Adrenal gland (tissue), 12 donors: ENCODE data around the gene PRKCH. TPM values are rescaled to one million over a fixed set of nuclear protein-coding genes. Genes with fewer than 3 reads are reported as not detected.

ENCODE experiments used
- DNase-seq, 7 donors: peaks; one replicate each; pipeline ENCODE4 v3.0.0-alpha.2; 2019 to 2020
- H3K27ac ChIP-seq, 5 donors: fragments of 200-600 bp; sonication (generic) in 4 of 5; 1 replicate in 3 of 5; 2 replicates in 2 of 5; pipeline versions ENCODE4 v1.5.1 to v1.8.0; 2016 to 2020; ENCODE audit warnings: mild to moderate bottlenecking in 1 of 5
- H3K27me3 ChIP-seq: fragments of 200-600 bp; 2 replicates; pipeline ENCODE4 v1.8.0; 2021
- H3K36me3 ChIP-seq, 2 donors: fragments of 200-600 bp; replicated peaks in 1 of 2; 1 replicate in 1 of 2; 2 replicates in 1 of 2; pipeline versions ENCODE4 v1.5.1 to v1.8.0; 2018 to 2022
- H3K4me1 ChIP-seq, 2 donors: fragments of 200-600 bp; replicated peaks in 1 of 2; 1 replicate in 1 of 2; 2 replicates in 1 of 2; pipeline versions ENCODE4 v1.5.1 to v1.8.0; 2018 to 2021
- H3K4me3 ChIP-seq, 4 donors: fragments of 200-600 bp; sonication (generic) in 3 of 4; one replicate each; pipeline ENCODE4 v1.5.1; 2016 to 2018
- H3K9me3 ChIP-seq, 3 donors: fragments of 200-600 bp; sonication (generic) in 1 of 3; replicated peaks in 1 of 3; 1 replicate in 2 of 3; 2 replicates in 1 of 3; pipeline versions ENCODE4 v1.5.1 to v1.8.0; 2016 to 2021
- CTCF ChIP-seq, 6 experiments: fragments of 450-650 bp in 4 of 6; fragments of 200-600 bp in 2 of 6; sonication (generic) in 1 of 6; IDR thresholded peaks; 1 replicate in 5 of 6; 2 replicates in 1 of 6; pipeline versions ENCODE4 v1.5.1 to v1.8.0; 2016 to 2021; ENCODE audit warnings: antibody characterized with exemption in 6 of 6, mild to moderate bottlenecking in 2 of 6, moderate library complexity in 1 of 6
- POLR2A ChIP-seq, 2 donors: fragments of 450-650 bp; IDR thresholded peaks; one replicate each; pipeline ENCODE4 v1.6.1; 2017; ENCODE audit warnings: antibody characterized with exemption in 2 of 2, mild to moderate bottlenecking in 2 of 2, moderate library complexity in 1 of 2
- WGBS, 4 donors: extraction: QIAGEN DNeasy Blood & Tissue Kit in 2 of 4; methylation state at CpG; one replicate each; pipeline versions ENCODE4 v1.1.5 to v1.1.7; 2013 to 2017; 5-methylcytosine and 5-hydroxymethylcytosine counted together
- intact Hi-C, 2 donors: fragments of 100-400 bp; cut with DNase I; formaldehyde crosslinking; loops; one replicate each; pipeline versions ENCODE4 v1.14.1 to v1.15.0; 2022 to 2023
- polyA plus RNA-seq, 3 donors: library from polyadenylated mRNA; stranded (reverse); fragments of 200-250 nt in 2 of 3; fragments of 350-450 nt in 1 of 3; fragmentation: Illumina TruSeq in 1 of 3; extraction: RNeasy Lipid Tissue Mini Kit (QIAGEN cat#74804) in 1 of 3; gene quantifications; one replicate each; pipeline ENCODE4 v1.2.3, GENCODE V29; 2013 to 2014
- total RNA-seq, 9 donors: library from RNA; depleted of rRNA in 4 of 9; stranded (reverse); fragments of >200 nt in 4 of 9; fragments of 120-200 nt in 1 of 9; fragmentation: NEBNext Ultra II Directional in 1 of 9; extraction: Animal tissue kit (Norgen Biotek cat#: 25700) in 1 of 9; gene quantifications; one replicate each; pipeline versions ENCODE4 v1.1.0 to v1.2.4, GENCODE V29; 2013 to 2023
- donor health status: healthy with polysubstance abuse.
- donor health status: Bipolar disorder and iron deficiency.
- donor health status: DM: yes; HTN: yes; CAD: no.
- donor health status: DM: no; HTN: no; CAD: no.
- donor health status: DM: no; HTN: no; CAD: no.
- donor health status: DM: yes; HTN: yes; CAD: no.

Gene PRKCH
- total and polyA plus RNA-seq, 12 donors = 7.8 to 28.1 (median 17.0) TPM

GRCh38 chr14:61562321-61563161, 241.2 kb downstream of the PRKCH start:
- DNase-seq = peak; percentile 80 to 94 (median 90)
- H3K9me3 ChIP-seq = no peaks in the 10 kb centered on the region
- peaks cover 39 to 62% of the 10 kb centered on the region in 2 donors for H3K4me1 ChIP-seq
- H3K4me3 ChIP-seq = no peak overlapping the region
- WGBS, 4 donors = 21 to 52% (median 44%) methylated on average over 3 to 7 of the region's 7 CpGs
- TF ChIP-seq POLR2A (IDR thresholded peaks at IDR 0.05) (peak in 1 of 2 donors; percentile 66), CTCF (IDR thresholded peaks at IDR 0.05) (peak in 1 of 6 experiments; percentile 6)
- H3K27me3 ChIP-seq = no peaks in the 10 kb centered on the region
- peak overlapping the region; percentile 84 to 97 (median 95) for H3K27ac ChIP-seq
- no peaks in the 10 kb centered on the region for H3K36me3 ChIP-seq
- intact Hi-C loops = no loop called here

- H3K4me3 ChIP-seq = no peak overlapping the region
- TF ChIP-seq POLR2A (IDR thresholded peaks at IDR 0.05) = no peak
- no peak for TF ChIP-seq CTCF (IDR thresholded peaks at IDR 0.05)
- no peaks in the 10 kb centered on the region for H3K27me3 ChIP-seq
- H3K27ac ChIP-seq = peak overlapping the region; percentile 39 to 97 (median 94)
- no peaks in the 10 kb centered on the region for H3K9me3 ChIP-seq
- intact Hi-C loops = no loop called here
- WGBS, 4 donors = 40 to 72% (median 48%) methylated on average over 7 of the region's 7 CpGs
- H3K4me1 ChIP-seq = peaks cover 39 to 62% of the 10 kb centered on the region in 2 donors
- DNase-seq = no peak
- H3K36me3 ChIP-seq = no peaks in the 10 kb centered on the region
These were observed 241.8 kb downstream of the PRKCH start for GRCh38 chr14:61563162-61563511.

GRCh38 chr14:61563880-61564617, 242.7 kb downstream of the PRKCH start:
- Histone ChIP-seq H3K4me1 (peaks cover 39 to 70% of the 10 kb centered on the region in 2 donors), H3K36me3 (no peaks in the 10 kb centered on the region), H3K27ac (peak overlapping the region; percentile 39 to 97 (median 94)), H3K27me3 (no peaks in the 10 kb centered on the region), H3K9me3 (no peaks in the 10 kb centered on the region), H3K4me3 (no peak overlapping the region)
- TF ChIP-seq CTCF (IDR thresholded peaks at IDR 0.05) (no peak), POLR2A (IDR thresholded peaks at IDR 0.05) (no peak)
- no peak for DNase-seq
- WGBS, 4 donors = 79 to 86% (median 81%) methylated on average over 6 of the region's 6 CpGs
- intact Hi-C loops = no loop called here

- intact Hi-C loops = no loop called here
- Histone ChIP-seq H3K4me1 (peaks cover 39 to 75% of the 10 kb centered on the region in 2 donors), H3K9me3 (no peaks in the 10 kb centered on the region), H3K27ac (peak overlapping the region; percentile 39 to 97 (median 94)), H3K27me3 (no peaks in the 10 kb centered on the region), H3K4me3 (no peak overlapping the region), H3K36me3 (no peaks in the 10 kb centered on the region)
- DNase-seq = peak in 3 of 7 donors; percentile 42 to 47 (median 42)
- no peak for TF ChIP-seq CTCF (IDR thresholded peaks at IDR 0.05)
- no peak for TF ChIP-seq POLR2A (IDR thresholded peaks at IDR 0.05)
- WGBS, 4 donors = 53 to 69% (median 66%) methylated on average over 6 of the region's 6 CpGs
These were observed 243.3 kb downstream of the PRKCH start for GRCh38 chr14:61564618-61565091.
